Measurements from ENCODE around the gene TMBIM6.

DNA sequence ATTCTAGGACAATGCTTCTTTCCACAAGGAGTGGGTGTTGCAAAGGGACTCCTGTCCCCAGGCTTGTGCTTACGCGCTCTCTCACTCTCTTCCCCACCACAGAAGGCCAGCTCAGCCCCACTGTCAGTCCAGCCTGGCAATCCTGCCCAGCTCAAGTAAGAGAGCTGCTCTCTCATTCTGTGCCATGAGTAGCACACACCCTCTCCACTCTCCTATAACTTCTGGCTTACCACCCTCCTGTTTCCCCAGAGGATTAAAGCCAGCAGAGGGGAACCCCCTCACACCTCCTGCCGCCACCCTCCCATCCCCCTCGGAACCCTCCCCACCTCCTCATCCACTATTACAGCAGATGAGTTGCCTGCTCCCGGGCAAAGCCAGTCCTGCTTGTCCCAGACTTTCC lies 69.8 kb downstream of the TMBIM6 start:
- TF ChIP-seq, protein P1, sequence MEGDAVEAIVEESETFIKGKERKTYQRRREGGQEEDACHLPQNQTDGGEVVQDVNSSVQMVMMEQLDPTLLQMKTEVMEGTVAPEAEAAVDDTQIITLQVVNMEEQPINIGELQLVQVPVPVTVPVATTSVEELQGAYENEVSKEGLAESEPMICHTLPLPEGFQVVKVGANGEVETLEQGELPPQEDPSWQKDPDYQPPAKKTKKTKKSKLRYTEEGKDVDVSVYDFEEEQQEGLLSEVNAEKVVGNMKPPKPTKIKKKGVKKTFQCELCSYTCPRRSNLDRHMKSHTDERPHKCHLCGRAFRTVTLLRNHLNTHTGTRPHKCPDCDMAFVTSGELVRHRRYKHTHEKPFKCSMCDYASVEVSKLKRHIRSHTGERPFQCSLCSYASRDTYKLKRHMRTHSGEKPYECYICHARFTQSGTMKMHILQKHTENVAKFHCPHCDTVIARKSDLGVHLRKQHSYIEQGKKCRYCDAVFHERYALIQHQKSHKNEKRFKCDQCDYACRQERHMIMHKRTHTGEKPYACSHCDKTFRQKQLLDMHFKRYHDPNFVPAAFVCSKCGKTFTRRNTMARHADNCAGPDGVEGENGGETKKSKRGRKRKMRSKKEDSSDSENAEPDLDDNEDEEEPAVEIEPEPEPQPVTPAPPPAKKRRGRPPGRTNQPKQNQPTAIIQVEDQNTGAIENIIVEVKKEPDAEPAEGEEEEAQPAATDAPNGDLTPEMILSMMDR (IDR thresholded peaks at IDR 0.05): no peak
- TF ChIP-seq POLR2A (IDR thresholded peaks at IDR 0.05): no peak
